Activated B cell treated with CpG ODN at 0.5 μM for 24 hours (primary cell): ENCODE results near the gene CDYL. TPM values are rescaled to one million over a fixed set of nuclear protein-coding genes. Genes with fewer than 3 reads are reported as not detected.

ENCODE experiments used
- ATAC-seq: fragments of 200-7000 bp; cut with Tn5 transposase; one replicate; pipeline ENCODE4 v1.10.0; 2021; ENCODE audit warnings: low read depth, mild to moderate bottlenecking, moderate library complexity
- CTCF ChIA-PET: fragments of 350-600 bp; sonication (Branson Sonifier 250); formaldehyde crosslinking; loops from one replicate; lab custom pipeline; 2021; ENCODE audit warnings: antibody characterized with exemption; lab: Charles Lee
- POLR2A ChIA-PET: fragments of 350-600 bp; sonication (Branson Sonifier 250); formaldehyde crosslinking; loops from one replicate; lab custom pipeline; 2021; ENCODE audit warnings: antibody characterized with exemption; lab: Charles Lee
- DNase-seq: peaks from one replicate; pipeline ENCODE4 v3.0.0; 2022
- H3K27ac Mint-ChIP-seq: one replicate; pipeline ENCODE4 v1.8.0; 2020; ENCODE audit warnings: mixed read lengths
- H3K27me3 Mint-ChIP-seq: one replicate; pipeline ENCODE4 v1.8.0; 2021; ENCODE audit warnings: mixed read lengths
- H3K36me3 Mint-ChIP-seq: one replicate; pipeline ENCODE4 v1.8.0; 2021; ENCODE audit warnings: low read depth, mixed read lengths
- H3K4me1 Mint-ChIP-seq: one replicate; pipeline ENCODE4 v1.8.0; 2021; ENCODE audit warnings: mixed read lengths
- H3K4me3 Mint-ChIP-seq: one replicate; pipeline ENCODE4 v1.8.0; 2020; ENCODE audit warnings: mild to moderate bottlenecking, mixed read lengths
- H3K9me3 Mint-ChIP-seq: one replicate; pipeline ENCODE4 v1.8.0; 2020; ENCODE audit warnings: mixed read lengths
- CTCF ChIP-seq: fragments of 200-600 bp; IDR thresholded peaks from one replicate; pipeline ENCODE4 v1.8.0; 2022; ENCODE audit warnings: antibody characterized with exemption, mild to moderate bottlenecking
- intact Hi-C: fragments of 100-400 bp; cut with micrococcal nuclease; formaldehyde crosslinking; loops from one replicate; pipeline ENCODE4 v1.15.1; 2024
- total RNA-seq: library from RNA; stranded (reverse); gene quantifications from 2 replicates; pipeline ENCODE4 v1.2.3, GENCODE V29; 2022

CDYL gene
- total RNA-seq, 1 donor from 2014 or later, result 47.5 TPM

- Mint-ChIP-seq H3K36me3 (no peaks in the 10 kb centered on the region), H3K4me3 (no peak overlapping the region), H3K4me1 (no peaks in the 10 kb centered on the region), H3K27me3 (peaks cover 15% of the 10 kb centered on the region), H3K9me3 (peaks cover 14% of the 10 kb centered on the region), H3K27ac (no peak overlapping the region)
- ATAC-seq, result no peak
- ChIA-PET POLR2A (no interaction called here), CTCF (no interaction called here)
- intact Hi-C loops, result no loop called here
- no peak for TF ChIP-seq CTCF
- DNase-seq, result no peak
Observed at GRCh38 chr6:4974962-4975361, 198.8 kb downstream of the CDYL start.

GRCh38 chr6:4975506-4975905, 199.3 kb downstream of the CDYL start:
- no peak overlapping the region for H3K4me3 Mint-ChIP-seq
- no peaks in the 10 kb centered on the region for H3K36me3 Mint-ChIP-seq
- no peaks in the 10 kb centered on the region for H3K4me1 Mint-ChIP-seq
- CTCF ChIA-PET, result no interaction called here
- no peak for TF ChIP-seq CTCF
- DNase-seq (no peak), ATAC-seq (no peak)
- intact Hi-C loops, result no loop called here
- peaks cover 15% of the 10 kb centered on the region for H3K27me3 Mint-ChIP-seq
- POLR2A ChIA-PET, result no interaction called here
- H3K9me3 Mint-ChIP-seq, result peaks cover 16% of the 10 kb centered on the region
- H3K27ac Mint-ChIP-seq, result no peak overlapping the region

GRCh38 chr6:4977468-4977867, 201.3 kb downstream of the CDYL start:
- no peaks in the 10 kb centered on the region for H3K36me3 Mint-ChIP-seq
- POLR2A ChIA-PET, result no interaction called here
- no peak for DNase-seq
- ATAC-seq, result no peak
- H3K4me3 Mint-ChIP-seq, result no peak overlapping the region
- intact Hi-C loops, result no loop called here
- H3K9me3 Mint-ChIP-seq, result peaks cover 17% of the 10 kb centered on the region
- peaks cover 11% of the 10 kb centered on the region for H3K27me3 Mint-ChIP-seq
- CTCF ChIA-PET, result no interaction called here
- no peaks in the 10 kb centered on the region for H3K4me1 Mint-ChIP-seq
- no peak for TF ChIP-seq CTCF
- H3K27ac Mint-ChIP-seq, result no peak overlapping the region

- POLR2A ChIA-PET, result no interaction called here
- CTCF ChIA-PET, result no interaction called here
- intact Hi-C loops, result no loop called here
- Mint-ChIP-seq H3K4me1 (no peaks in the 10 kb centered on the region), H3K27me3 (peaks cover 9% of the 10 kb centered on the region), H3K9me3 (peaks cover 17% of the 10 kb centered on the region), H3K36me3 (no peaks in the 10 kb centered on the region), H3K27ac (no peak overlapping the region), H3K4me3 (no peak overlapping the region)
- no peak for DNase-seq
- TF ChIP-seq CTCF, result no peak
- ATAC-seq, result no peak
Observed at GRCh38 chr6:4979426-4979825, 203.2 kb downstream of the CDYL start.

GRCh38 chr6:4981761-4982160, 205.6 kb downstream of the CDYL start:
- TF ChIP-seq CTCF, result no peak
- ChIA-PET CTCF (no interaction called here), POLR2A (no interaction called here)
- no peak for DNase-seq
- Mint-ChIP-seq H3K4me1 (no peaks in the 10 kb centered on the region), H3K27ac (no peak overlapping the region), H3K36me3 (no peaks in the 10 kb centered on the region), H3K27me3 (peaks cover 6% of the 10 kb centered on the region), H3K4me3 (no peak overlapping the region), H3K9me3 (peaks cover 13% of the 10 kb centered on the region)
- intact Hi-C loops, result no loop called here
- no peak for ATAC-seq
